ENCODE measurements around the gene CYTH4. TPM values are rescaled to one million over a fixed set of nuclear protein-coding genes. Genes with fewer than 3 reads are reported as not detected.

Gene CYTH4
- total and polyA plus RNA-seq, 2 of the 13 experiments (the other 11 are each of a cell fraction or from before 2014, with no cell fraction given), result not detected

DNA sequence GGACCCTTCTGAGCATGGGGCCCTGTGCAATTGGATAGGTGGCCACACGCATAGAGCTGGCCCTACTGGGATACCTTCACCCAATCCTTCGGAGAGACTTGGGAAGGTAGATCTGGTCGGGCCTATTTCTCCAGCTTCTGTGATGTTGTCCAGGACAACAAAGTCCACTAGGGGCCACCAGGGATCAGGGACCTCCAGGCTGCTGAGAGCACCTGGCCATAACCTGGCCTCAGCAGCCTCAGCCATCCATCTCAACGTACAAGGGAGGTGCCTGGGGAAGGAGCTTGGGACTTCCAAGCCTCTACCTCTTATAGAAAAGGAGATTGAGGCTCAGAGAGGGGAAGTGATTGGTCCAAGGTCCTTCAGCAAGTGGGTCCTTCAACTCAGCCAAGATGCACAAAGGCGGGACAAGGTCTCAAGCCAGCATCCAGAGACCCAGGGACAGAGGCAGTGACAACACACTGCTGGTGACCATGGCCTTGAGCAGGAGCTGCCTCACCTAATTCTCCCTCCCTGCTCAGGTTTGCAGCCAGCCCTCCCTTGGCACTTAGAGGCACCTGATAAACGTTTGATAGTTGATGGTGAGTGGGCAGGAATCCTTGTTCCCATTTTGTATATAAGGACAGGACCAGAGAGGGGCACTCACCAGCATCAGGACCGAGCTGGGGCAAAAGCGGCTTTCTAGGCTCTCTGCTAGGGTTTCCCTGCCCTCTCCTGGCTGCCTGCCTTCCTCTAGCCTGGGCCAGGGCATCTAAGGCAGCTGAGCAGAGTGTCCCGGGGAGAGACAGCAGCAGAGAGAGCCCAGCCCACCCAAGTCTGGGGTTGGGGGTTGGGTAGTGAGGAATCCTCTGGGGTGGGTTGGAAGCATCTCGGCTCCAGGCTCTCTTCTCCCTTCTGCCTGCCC lies 42.7 kb upstream of the CYTH4 start:
- Histone ChIP-seq H3K9ac (ENCODE audit: insufficient read depth, low read depth, low read length) (no peak overlapping the region), H3K9me3 (ENCODE audit: low read length) (no peaks in the 10 kb centered on the region), H3K4me2 (ENCODE audit: low read depth, low read length) (no peak overlapping the region), H3K36me3 (replicated peaks in 1 of 2; ENCODE audit: control insufficient read depth in 1 of 2, insufficient read depth in 2 of 2, low read length in 2 of 2) (no peaks in the 10 kb centered on the region), H2AFZ (ENCODE audit: low read length) (no peak overlapping the region), H3K79me2 (ENCODE audit: insufficient read depth, low read length) (no peaks in the 10 kb centered on the region), H3K27me3 (ENCODE audit: control insufficient read depth in 1 of 2, insufficient read depth in 2 of 2, low read length in 2 of 2) (peaks cover 0 to 42% of the 10 kb centered on the region in 2 experiments; a peak in 3 of 5 replicates), H3K4me3 (replicated peaks in 1 of 3; ENCODE audit: insufficient read depth in 1 of 3, low read depth in 2 of 3, low read length in 3 of 3) (no peak overlapping the region), H3K27ac (ENCODE audit: extremely low read length, insufficient read depth, low read length) (no peak overlapping the region), H3K4me1 (ENCODE audit: insufficient read depth, low read length) (0 out of 2 replicates have a peak, but pooled peaks cover 5% of the 10 kb centered on the region), H4K20me1 (ENCODE audit: insufficient read depth, low read length) (peaks cover 2% of the 10 kb centered on the region; the same call in 1 of the 2 replicates)
- peak; percentile 46 for ATAC-seq
- DNase-seq (ENCODE audit: low spot score), result no peak
- whole genome bisulfite sequencing (ENCODE audit: low lambda C conversion rate), result 56% methylated on average over 3 of the region's 10 CpGs
- FAIRE-seq, result no peak
- no TSS peak for BruUV-seq (replicated peaks)
- ChIA-PET CTCF (ENCODE audit: low intra/inter-chr PET ratio, low total read pairs) (no interaction called here), POLR2A (no interaction called here)
- no peak for TF ChIP-seq HIVEP1 (CRISPR knock-in tag; IDR thresholded peaks at IDR 0.05)
- TF ChIP-seq ZNF616 (CRISPR knock-in tag; IDR thresholded peaks at IDR 0.05; ENCODE audit: low read depth), result no peak
- TF ChIP-seq, protein P1, sequence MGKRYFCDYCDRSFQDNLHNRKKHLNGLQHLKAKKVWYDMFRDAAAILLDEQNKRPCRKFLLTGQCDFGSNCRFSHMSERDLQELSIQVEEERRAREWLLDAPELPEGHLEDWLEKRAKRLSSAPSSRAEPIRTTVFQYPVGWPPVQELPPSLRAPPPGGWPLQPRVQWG (CRISPR knock-in tag; IDR thresholded peaks at IDR 0.05; ENCODE audit: borderline replicate concordance, low read depth), result no peak
- no peak for TF ChIP-seq ZNF232 (CRISPR knock-in tag; IDR thresholded peaks at IDR 0.05; ENCODE audit: borderline replicate concordance)
- in situ Hi-C loops (cut with HindIII; ENCODE audit: extremely low pct_ligation_motif_present, low pct_unique_long_range_greater_than_20kb), result no loop called here
- intact Hi-C loops (cut with micrococcal nuclease; ENCODE audit: unreplicated experiment), result no loop called here

DNA sequence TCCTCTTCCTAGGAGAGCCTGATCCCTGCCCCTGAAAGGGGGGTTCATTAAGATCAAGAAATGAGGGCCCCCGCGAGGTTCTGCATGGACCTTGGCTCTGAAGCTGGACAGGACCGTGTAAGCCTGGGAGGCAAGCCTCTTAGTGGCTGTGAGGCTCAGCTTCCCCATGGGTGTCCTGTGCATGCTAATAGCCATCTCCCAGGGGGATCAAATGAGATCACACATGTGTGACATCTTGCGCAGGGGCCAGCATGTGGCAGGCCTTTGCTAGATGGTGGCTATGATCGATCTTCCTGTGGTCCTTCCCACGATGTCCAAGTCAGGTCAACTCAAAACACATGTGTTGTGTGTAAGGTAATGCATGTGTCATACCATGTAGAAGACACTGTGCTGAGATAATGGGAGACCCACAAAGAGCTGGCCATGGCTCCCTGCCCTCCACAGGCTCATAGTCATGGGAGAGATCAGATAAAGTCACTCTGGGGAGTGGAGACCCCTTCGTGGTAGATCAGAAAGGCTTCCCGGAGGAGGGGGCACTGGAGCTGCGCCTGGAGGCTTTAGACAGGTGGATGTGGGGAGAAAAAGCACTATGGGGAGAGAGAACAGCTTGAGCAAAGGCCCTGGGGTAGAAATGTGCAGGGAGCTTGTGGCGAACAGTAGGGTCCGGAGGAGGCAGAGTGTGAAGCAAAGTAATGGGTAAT lies 41.9 kb upstream of the CYTH4 start:
- peaks cover 2% of the 10 kb centered on the region; the same call in 1 of the 2 replicates for H4K20me1 ChIP-seq (ENCODE audit: insufficient read depth, low read length)
- ChIA-PET POLR2A (no interaction called here), CTCF (ENCODE audit: low intra/inter-chr PET ratio, low total read pairs) (no interaction called here)
- H2AFZ ChIP-seq (ENCODE audit: low read length), result no peak overlapping the region
- BruUV-seq (replicated peaks), result no TSS peak
- no peak for ATAC-seq
- TF ChIP-seq ZNF776 (CRISPR knock-in tag; IDR thresholded peaks at IDR 0.05), result no peak
- no peak for TF ChIP-seq REL (CRISPR knock-in tag; conservative IDR thresholded peaks at IDR 0.05)
- TF ChIP-seq DNMT1 (CRISPR knock-in tag; IDR thresholded peaks at IDR 0.05), result no peak
- TF ChIP-seq ZSCAN25 (CRISPR knock-in tag; IDR thresholded peaks at IDR 0.05), result no peak
- no peak for TF ChIP-seq POGZ (CRISPR knock-in tag; IDR thresholded peaks at IDR 0.05)
- no peak overlapping the region for H3K4me3 ChIP-seq (replicated peaks in 1 of 3; ENCODE audit: insufficient read depth in 1 of 3, low read depth in 2 of 3, low read length in 3 of 3)
- no peak for FAIRE-seq
- no peak overlapping the region for H3K4me2 ChIP-seq (ENCODE audit: low read depth, low read length)
- no peak overlapping the region for H3K9ac ChIP-seq (ENCODE audit: insufficient read depth, low read depth, low read length)
- H3K36me3 ChIP-seq (replicated peaks in 1 of 2; ENCODE audit: control insufficient read depth in 1 of 2, insufficient read depth in 2 of 2, low read length in 2 of 2), result no peaks in the 10 kb centered on the region
- DNase-seq (ENCODE audit: low spot score), result no peak
- no peaks in the 10 kb centered on the region for H3K9me3 ChIP-seq (ENCODE audit: low read length)
- in situ Hi-C loops (cut with HindIII; ENCODE audit: extremely low pct_ligation_motif_present, low pct_unique_long_range_greater_than_20kb), result no loop called here
- 37% methylated on average over 8 of the region's 11 CpGs for WGBS (ENCODE audit: low lambda C conversion rate)
- intact Hi-C loops (cut with micrococcal nuclease; ENCODE audit: unreplicated experiment), result no loop called here
- no peaks in the 10 kb centered on the region for H3K79me2 ChIP-seq (ENCODE audit: insufficient read depth, low read length)
- H3K27ac ChIP-seq (ENCODE audit: extremely low read length, insufficient read depth, low read length), result no peak overlapping the region
- 0 out of 2 replicates have a peak, but pooled peaks cover 5% of the 10 kb centered on the region for H3K4me1 ChIP-seq (ENCODE audit: insufficient read depth, low read length)
- peaks cover 0 to 46% of the 10 kb centered on the region in 2 experiments; a peak in 3 of 5 replicates for H3K27me3 ChIP-seq (ENCODE audit: control insufficient read depth in 1 of 2, insufficient read depth in 2 of 2, low read length in 2 of 2)
